Endothelial cell of umbilical vein (primary cell): ENCODE measurements around the gene KCNA5. TPM values are rescaled to one million over a fixed set of nuclear protein-coding genes. Genes with fewer than 3 reads are reported as not detected.

Source experiments
- BruUV-seq: library from RNA; stranded (reverse); fragments of 400-500 nt; replicated peaks from 2 replicates; lab custom pipeline; 2021; lab: Mats Ljungman, UMichigan
- CTCF ChIA-PET: fragments of 300-600, 350-600 bp; sonication (Branson Sonifier 250); formaldehyde crosslinking; loops from one replicate; lab custom pipeline; 2021; ENCODE audit warnings: antibody characterized with exemption, inconsistent platforms; lab: Charles Lee
- POLR2A ChIA-PET: fragments of 300-600, 350-600 bp; sonication (Branson Sonifier 250); formaldehyde crosslinking; loops from one replicate; lab custom pipeline; 2021; ENCODE audit warnings: antibody characterized with exemption, inconsistent platforms; lab: Charles Lee
- DNase-seq: peaks from one replicate; pipeline ENCODE4 v3.0.0-alpha.2; 2011; ENCODE audit warnings: low read depth, low spot score
- FAIRE-seq: peaks from 2 replicates; lab custom pipeline; 2011; peaks lifted over from hg19 to GRCh38; lab: Jason Lieb, UNC
- H2AFZ ChIP-seq: 2 replicates; pipeline ENCODE4 v1.6.0; 2012; ENCODE audit warnings: low read depth, low read length, control low read depth, inconsistent platforms
- H3K27ac ChIP-seq: 2 replicates; pipeline ENCODE4 v1.5.1; 2011; ENCODE audit warnings: low read depth, mild to moderate bottlenecking, control low read depth, low read length, moderate library complexity; ENCODE audit not compliant: insufficient read depth
- H3K27me3 ChIP-seq, 2 experiments: 2 replicates each; pipeline versions ENCODE4 v1.6.0 to v1.6.1; 2011; ENCODE audit warnings: low read length in 2 of 2, mixed read lengths in 1 of 2; ENCODE audit not compliant: control insufficient read depth in 2 of 2, insufficient read depth in 2 of 2
- H3K36me3 ChIP-seq, 2 experiments: 2 replicates in 1 of 2; 3 replicates in 1 of 2; pipeline ENCODE4 v1.5.1; 2011; ENCODE audit warnings: low read length in 2 of 2, mild to moderate bottlenecking in 1 of 2, moderate library complexity in 1 of 2; ENCODE audit not compliant: control insufficient read depth in 2 of 2, insufficient read depth in 2 of 2; ENCODE audit errors: extremely low read depth in 1 of 2
- H3K4me1 ChIP-seq: 3 replicates; pipeline ENCODE4 v1.5.1; 2011; ENCODE audit warnings: mild to moderate bottlenecking, low read length; ENCODE audit not compliant: control insufficient read depth, insufficient read depth; ENCODE audit errors: extremely low read depth
- H3K4me2 ChIP-seq: 2 replicates; pipeline ENCODE4 v1.6.1; 2011; ENCODE audit warnings: low read length, control low read depth, mixed read lengths; ENCODE audit not compliant: insufficient read depth
- H3K4me3 ChIP-seq, 3 experiments: fragments of 200-600 bp in 1 of 3; sonication (generic), shearing (Covaris generic) in 1 of 3; replicated peaks in 1 of 3; 2 replicates each; pipeline ENCODE4 v1.5.1; 2011 to 2016; ENCODE audit warnings: control low read depth in 3 of 3, low read length in 3 of 3, mild to moderate bottlenecking in 2 of 3, inconsistent platforms in 1 of 3, low read depth in 1 of 3, moderate library complexity in 1 of 3; ENCODE audit not compliant: insufficient read depth in 1 of 3
- H3K79me2 ChIP-seq: 2 replicates; pipeline ENCODE4 v1.6.0; 2012; ENCODE audit warnings: low read length, inconsistent platforms; ENCODE audit not compliant: control insufficient read depth, insufficient read depth
- H3K9ac ChIP-seq: replicated peaks from 2 replicates; pipeline ENCODE3; 2011; ENCODE audit warnings: low read length, control low read depth; ENCODE audit not compliant: insufficient read depth; ENCODE audit errors: extremely low read depth
- H3K9me1 ChIP-seq: replicated peaks from 3 replicates; pipeline ENCODE4 v1.6.0; 2011; ENCODE audit warnings: mild to moderate bottlenecking, low read length; ENCODE audit not compliant: control insufficient read depth, insufficient read depth; ENCODE audit errors: extremely low read depth
- H3K9me3 ChIP-seq: replicated peaks from 2 replicates; pipeline ENCODE4 v1.5.1; 2012; ENCODE audit warnings: low read length, inconsistent platforms; ENCODE audit not compliant: control insufficient read depth, insufficient read depth
- H4K20me1 ChIP-seq: replicated peaks from 2 replicates; pipeline ENCODE3; 2011; ENCODE audit warnings: mild to moderate bottlenecking, low read length; ENCODE audit not compliant: control insufficient read depth, insufficient read depth; ENCODE audit errors: extremely low read depth
- EZH2 ChIP-seq: IDR thresholded peaks from 2 replicates; pipeline ENCODE4 v1.6.1; 2012; ENCODE audit warnings: borderline replicate concordance, low read depth, mild to moderate bottlenecking, moderate library complexity, low read length, inconsistent platforms; ENCODE audit not compliant: severe bottlenecking
- FOS ChIP-seq: IDR thresholded peaks from 2 replicates; pipeline ENCODE4 v1.6.1; 2011; ENCODE audit warnings: mild to moderate bottlenecking, low read length, moderate library complexity, borderline replicate concordance; ENCODE audit not compliant: insufficient read depth
- GATA2 ChIP-seq: IDR thresholded peaks from 2 replicates; pipeline ENCODE4 v1.7.0; 2011; ENCODE audit warnings: low read depth, mild to moderate bottlenecking, moderate library complexity, mixed read lengths, low read length; ENCODE audit not compliant: insufficient read length, insufficient read depth
- JUN ChIP-seq: IDR thresholded peaks from 2 replicates; pipeline ENCODE4 v1.6.1; 2011; ENCODE audit warnings: borderline replicate concordance, low read depth; ENCODE audit not compliant: insufficient read length, insufficient read depth
- MAX ChIP-seq: IDR thresholded peaks from 2 replicates; pipeline ENCODE4 v1.6.1; 2011; ENCODE audit not compliant: insufficient read depth, insufficient read length
- MYC ChIP-seq: IDR thresholded peaks from one replicate; pipeline ENCODE4 v1.6.1; 2011; ENCODE audit warnings: mild to moderate bottlenecking, low read depth, low read length
- POLR2A ChIP-seq: IDR thresholded peaks from 2 replicates; pipeline ENCODE4 v1.6.1; 2012; ENCODE audit warnings: low read depth, mild to moderate bottlenecking, control low read depth, low read length
- POLR2AphosphoS5 ChIP-seq: IDR thresholded peaks from 2 replicates; pipeline ENCODE4 v1.6.1; 2012; ENCODE audit warnings: low read depth, mild to moderate bottlenecking, control low read depth, low read length, moderate library complexity; ENCODE audit not compliant: insufficient read depth
- dilution Hi-C: fragments of 300-500 bp; cut with MboI; formaldehyde crosslinking; loops from one replicate; pipeline ENCODE4 v1.15.0; 2019; ENCODE audit warnings: low sequenced_read_pairs; ENCODE audit not compliant: extremely low pct_ligation_motif_present
- intact Hi-C: fragments of 100-400 bp; cut with micrococcal nuclease; formaldehyde crosslinking; loops from one replicate; pipeline ENCODE4 v1.10.0; 2022
- polyA plus RNA-seq, 4 experiments: library from polyadenylated mRNA; depleted of rRNA in 3 of 4; stranded (reverse) in 3 of 4; unstranded in 1 of 4; fragments of >200 nt; gene quantifications; 2 replicates each; pipeline versions ENCODE4 v1.2.1 to v1.2.3, GENCODE V29; 2011 to 2012; ENCODE audit warnings: missing spikeins in 1 of 4
- total RNA-seq: library from RNA; stranded (reverse); gene quantifications from 2 replicates; pipeline ENCODE4 v1.2.3, GENCODE V29; 2021
- TF ChIP-seq, protein P1 (sequence below), 2 donors: IDR thresholded peaks; 1 replicate in 1 of 2; 2 replicates in 1 of 2; pipeline ENCODE4 v1.5.1; 2011; ENCODE audit warnings: low read length in 2 of 2, mild to moderate bottlenecking in 2 of 2, moderate library complexity in 2 of 2, control low read depth in 1 of 2, inconsistent platforms in 1 of 2, low read depth in 1 of 2; ENCODE audit not compliant: insufficient read depth in 1 of 2; ENCODE audit errors: extremely low read depth in 1 of 2

Gene KCNA5
- total and polyA plus RNA-seq, 2 donors (not counting 3 experiments of a cell fraction or from before 2014, with no cell fraction given): not detected

- no TSS peak for BruUV-seq
- no peak for DNase-seq
- H3K27me3 ChIP-seq: no peaks in the 10 kb centered on the region
- no peak overlapping the region for H3K4me2 ChIP-seq
- H3K36me3 ChIP-seq: no peaks in the 10 kb centered on the region
- no peak overlapping the region for H3K4me3 ChIP-seq
- no peak overlapping the region for H3K27ac ChIP-seq
- no peak overlapping the region for H3K9ac ChIP-seq
- no peaks in the 10 kb centered on the region for H3K9me3 ChIP-seq
- dilution Hi-C loops (no loop called here), intact Hi-C loops (no loop called here)
- no peak overlapping the region for H2AFZ ChIP-seq
- POLR2A ChIA-PET: no interaction called here
- no peaks in the 10 kb centered on the region for H4K20me1 ChIP-seq
- H3K79me2 ChIP-seq: no peaks in the 10 kb centered on the region
- no peaks in the 10 kb centered on the region for H3K4me1 ChIP-seq
- H3K9me1 ChIP-seq: no peaks in the 10 kb centered on the region
- no peak for FAIRE-seq
- CTCF ChIA-PET: no interaction called here
- no peak for TF ChIP-seq POLR2AphosphoS5
- TF ChIP-seq, protein P1, sequence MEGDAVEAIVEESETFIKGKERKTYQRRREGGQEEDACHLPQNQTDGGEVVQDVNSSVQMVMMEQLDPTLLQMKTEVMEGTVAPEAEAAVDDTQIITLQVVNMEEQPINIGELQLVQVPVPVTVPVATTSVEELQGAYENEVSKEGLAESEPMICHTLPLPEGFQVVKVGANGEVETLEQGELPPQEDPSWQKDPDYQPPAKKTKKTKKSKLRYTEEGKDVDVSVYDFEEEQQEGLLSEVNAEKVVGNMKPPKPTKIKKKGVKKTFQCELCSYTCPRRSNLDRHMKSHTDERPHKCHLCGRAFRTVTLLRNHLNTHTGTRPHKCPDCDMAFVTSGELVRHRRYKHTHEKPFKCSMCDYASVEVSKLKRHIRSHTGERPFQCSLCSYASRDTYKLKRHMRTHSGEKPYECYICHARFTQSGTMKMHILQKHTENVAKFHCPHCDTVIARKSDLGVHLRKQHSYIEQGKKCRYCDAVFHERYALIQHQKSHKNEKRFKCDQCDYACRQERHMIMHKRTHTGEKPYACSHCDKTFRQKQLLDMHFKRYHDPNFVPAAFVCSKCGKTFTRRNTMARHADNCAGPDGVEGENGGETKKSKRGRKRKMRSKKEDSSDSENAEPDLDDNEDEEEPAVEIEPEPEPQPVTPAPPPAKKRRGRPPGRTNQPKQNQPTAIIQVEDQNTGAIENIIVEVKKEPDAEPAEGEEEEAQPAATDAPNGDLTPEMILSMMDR (IDR thresholded peaks at IDR 0.05; ENCODE audit: extremely low read depth in 1 of 2, insufficient read depth in 1 of 2, low read depth in 1 of 2, low read length in 2 of 2): no peak
- no peak for TF ChIP-seq MYC
- TF ChIP-seq GATA2: no peak
- no peak for TF ChIP-seq POLR2A
- no peak for TF ChIP-seq EZH2
- TF ChIP-seq JUN: no peak
- no peak for TF ChIP-seq FOS
- TF ChIP-seq MAX: no peak
Observed at GRCh38 chr12:5027046-5027821, 16.4 kb upstream of the KCNA5 start.
